Medulla oblongata (tissue), 1 donor: ENCODE results near the gene ARHGEF7.

Experiments
- DNase-seq: peaks from one replicate; pipeline ENCODE4 v3.0.0-alpha.2; 2015; ENCODE audit errors: extremely low spot score

ARHGEF7 gene

GRCh38 chr13:111219950-111220349, 104.8 kb downstream of the ARHGEF7 start:
- no peak for DNase-seq

GRCh38 chr13:111225166-111225565, 110.1 kb downstream of the ARHGEF7 start:
- DNase-seq = no peak

GRCh38 chr13:111225810-111226546, 110.9 kb downstream of the ARHGEF7 start:
- no peak for DNase-seq

GRCh38 chr13:111227405-111227804, 112.3 kb downstream of the ARHGEF7 start:
- no peak for DNase-seq

- DNase-seq = no peak
Observed at GRCh38 chr13:111228262-111229144, 113.4 kb downstream of the ARHGEF7 start.

- DNase-seq = no peak
Observed at GRCh38 chr13:111230385-111230930, 115.3 kb downstream of the ARHGEF7 start.

- no peak for DNase-seq
Observed at GRCh38 chr13:111232191-111232590, 117.1 kb downstream of the ARHGEF7 start.

GRCh38 chr13:111233080-111233479, 118.0 kb downstream of the ARHGEF7 start:
- no peak for DNase-seq

GRCh38 chr13:111239764-111240670, 124.9 kb downstream of the ARHGEF7 start:
- no peak for DNase-seq

- peak; percentile 94 for DNase-seq
Observed at GRCh38 chr13:111241006-111241755, 126.1 kb downstream of the ARHGEF7 start.

GRCh38 chr13:111241862-111242261, 126.8 kb downstream of the ARHGEF7 start:
- no peak for DNase-seq

GRCh38 chr13:111242585-111242984, 127.5 kb downstream of the ARHGEF7 start:
- DNase-seq = no peak

GRCh38 chr13:111243981-111244380, 128.9 kb downstream of the ARHGEF7 start:
- DNase-seq = no peak

GRCh38 chr13:111245576-111246384, 130.7 kb downstream of the ARHGEF7 start:
- no peak for DNase-seq

- no peak for DNase-seq
Observed at GRCh38 chr13:111247552-111247951, 132.4 kb downstream of the ARHGEF7 start.

- DNase-seq = no peak
Observed at GRCh38 chr13:111248822-111249221, 133.7 kb downstream of the ARHGEF7 start.

- DNase-seq = peak; percentile 46
Observed at GRCh38 chr13:111249637-111250360, 134.7 kb downstream of the ARHGEF7 start.

- DNase-seq = no peak
Observed at GRCh38 chr13:111251646-111252445, 136.7 kb downstream of the ARHGEF7 start.
